Amniotic epithelial cell (primary cell): Measurements from ENCODE around the gene ALDH16A1.
"Not testable (repeated sequence)": the region's sequence is repeated elsewhere in the genome, so short reads cannot be mapped to it uniquely, and the experiment has no call there.

Source experiments
- DNase-seq: peaks from one replicate; pipeline ENCODE4 v3.0.0-alpha.2; 2010; ENCODE audit warnings: low read depth

Gene ALDH16A1

GRCh38 chr19:49441210-49441959 is 11.6 kb upstream of the ALDH16A1 start, which contains the start of gene SLC17A7:
Gene SLC17A7, minus strand, starts transcription at chr19:49441527. Its CDS starts 148 bp downstream, at chr19:49441379.
- DNase-seq: no peak

GRCh38 chr19:49441960-49442350 is 11.1 kb upstream of the ALDH16A1 start:
- no peak for DNase-seq

GRCh38 chr19:49442354-49442753 is 10.7 kb upstream of the ALDH16A1 start:
- DNase-seq: no peak

- peak; percentile 78 for DNase-seq
Measured at GRCh38 chr19:49442771-49443365, 10.2 kb upstream of the ALDH16A1 start.

- DNase-seq: peak; percentile 89
Measured at GRCh38 chr19:49443366-49444099, 9.5 kb upstream of the ALDH16A1 start.

GRCh38 chr19:49444100-49444700 is 8.8 kb upstream of the ALDH16A1 start:
- DNase-seq: not testable (repeated sequence)

GRCh38 chr19:49445997-49446396 is 7.0 kb upstream of the ALDH16A1 start:
- no peak for DNase-seq

GRCh38 chr19:49447485-49448431 is 5.3 kb upstream of the ALDH16A1 start:
- peak; percentile 50 for DNase-seq

- no peak for DNase-seq
Measured at GRCh38 chr19:49448432-49448786, 4.6 kb upstream of the ALDH16A1 start.

- no peak for DNase-seq
Measured at GRCh38 chr19:49450405-49450804, 2.6 kb upstream of the ALDH16A1 start.

GRCh38 chr19:49451430-49452181 is 1.4 kb upstream of the ALDH16A1 start, which contains the start of gene PIH1D1:
Gene PIH1D1, minus strand, starts transcription at chr19:49451814. Its CDS starts 240 bp downstream, at chr19:49451574.
- peak; percentile 99 for DNase-seq

GRCh38 chr19:49453757-49454240 is 774 bp downstream of the ALDH16A1 start:
- no peak for DNase-seq

GRCh38 chr19:49455773-49456172 is 2.7 kb downstream of the ALDH16A1 start:
- no peak for DNase-seq

- no peak for DNase-seq
Measured at GRCh38 chr19:49456326-49456725, 3.3 kb downstream of the ALDH16A1 start.

- DNase-seq: no peak
Measured at GRCh38 chr19:49458567-49458903, 5.5 kb downstream of the ALDH16A1 start.

- DNase-seq: no peak
Measured at GRCh38 chr19:49459388-49459787, 6.4 kb downstream of the ALDH16A1 start.

GRCh38 chr19:49461130-49461529 is 8.1 kb downstream of the ALDH16A1 start:
- DNase-seq: not testable (repeated sequence)

- DNase-seq: no peak
Measured at GRCh38 chr19:49461656-49462055, 8.6 kb downstream of the ALDH16A1 start.

GRCh38 chr19:49462492-49462891 is 9.5 kb downstream of the ALDH16A1 start:
- DNase-seq: no peak

GRCh38 chr19:49463960-49464740 is 11.1 kb downstream of the ALDH16A1 start:
- no peak for DNase-seq
